Urothelium cell line (cell line): ENCODE measurements around the gene COL17A1.
A peak's percentile ranks its signal among the peaks of the same experiment; 100 is the strongest.

ENCODE experiments used
- DNase-seq: peaks from one replicate; pipeline ENCODE4 v3.0.0; 2011; ENCODE audit warnings: low spot score, mixed read lengths
- FAIRE-seq: peaks from 2 replicates; lab custom pipeline; 2011; peaks lifted over from hg19 to GRCh38; lab: Jason Lieb, UNC

Gene COL17A1

GRCh38 chr10:104098358-104098925, 12.8 kb upstream of the COL17A1 start:
- FAIRE-seq = no peak

GRCh38 chr10:104096692-104097091, 11.0 kb upstream of the COL17A1 start:
- no peak for DNase-seq
- no peak for FAIRE-seq

More at GRCh38 chr10:104098358-104098925, 12.8 kb upstream of the COL17A1 start:
- DNase-seq = no peak

GRCh38 chr10:104092749-104093148, 7.1 kb upstream of the COL17A1 start:
- DNase-seq (no peak), FAIRE-seq (no peak)

GRCh38 chr10:104090611-104091010, 4.9 kb upstream of the COL17A1 start:
- no peak for FAIRE-seq
- no peak for DNase-seq

- FAIRE-seq (no peak), DNase-seq (no peak)
Observed at GRCh38 chr10:104089621-104090020, 3.9 kb upstream of the COL17A1 start.

GRCh38 chr10:104088239-104088638, 2.6 kb upstream of the COL17A1 start:
- DNase-seq = no peak
- FAIRE-seq = no peak

- FAIRE-seq (peak; percentile 5), DNase-seq (no peak)
Observed at GRCh38 chr10:104084482-104085142, 1.1 kb downstream of the COL17A1 start.

- DNase-seq = no peak
Observed at GRCh38 chr10:104081998-104082397, 3.7 kb downstream of the COL17A1 start.

GRCh38 chr10:104080762-104081161, 4.9 kb downstream of the COL17A1 start:
- DNase-seq (no peak), FAIRE-seq (no peak)

More at GRCh38 chr10:104081998-104082397, 3.7 kb downstream of the COL17A1 start:
- no peak for FAIRE-seq

- DNase-seq = no peak
Observed at GRCh38 chr10:104077663-104078151, 8.0 kb downstream of the COL17A1 start.

GRCh38 chr10:104077247-104077646, 8.4 kb downstream of the COL17A1 start:
- FAIRE-seq (no peak), DNase-seq (no peak)

More at GRCh38 chr10:104077663-104078151, 8.0 kb downstream of the COL17A1 start:
- FAIRE-seq = no peak

GRCh38 chr10:104076743-104077160, 8.9 kb downstream of the COL17A1 start:
- FAIRE-seq (no peak), DNase-seq (no peak)

- no peak for FAIRE-seq
Observed at GRCh38 chr10:104074505-104074904, 11.2 kb downstream of the COL17A1 start.

GRCh38 chr10:104072786-104073185, 12.9 kb downstream of the COL17A1 start:
- no peak for FAIRE-seq
- no peak for DNase-seq

More at GRCh38 chr10:104074505-104074904, 11.2 kb downstream of the COL17A1 start:
- no peak for DNase-seq

GRCh38 chr10:104069613-104070012, 16.1 kb downstream of the COL17A1 start:
- DNase-seq (no peak), FAIRE-seq (no peak)

- DNase-seq (no peak), FAIRE-seq (no peak)
Observed at GRCh38 chr10:104067525-104067924, 18.2 kb downstream of the COL17A1 start.

GRCh38 chr10:104066945-104067344, 18.7 kb downstream of the COL17A1 start:
- no peak for FAIRE-seq

GRCh38 chr10:104065748-104066147, 19.9 kb downstream of the COL17A1 start:
- FAIRE-seq = no peak
- DNase-seq = no peak

More at GRCh38 chr10:104066945-104067344, 18.7 kb downstream of the COL17A1 start:
- DNase-seq = no peak

- DNase-seq (no peak), FAIRE-seq (no peak)
Observed at GRCh38 chr10:104061196-104061595, 24.5 kb downstream of the COL17A1 start.

- no peak for FAIRE-seq
- no peak for DNase-seq
Observed at GRCh38 chr10:104059364-104059763, 26.3 kb downstream of the COL17A1 start.

- FAIRE-seq = no peak
- no peak for DNase-seq
Observed at GRCh38 chr10:104057717-104058116, 28.0 kb downstream of the COL17A1 start.

- DNase-seq (no peak), FAIRE-seq (no peak)
Observed at GRCh38 chr10:104056619-104057273, 28.9 kb downstream of the COL17A1 start.
